ENCODE data around the gene DDX53. TPM values are rescaled to one million over a fixed set of nuclear protein-coding genes. Genes with fewer than 3 reads are reported as not detected.

Gene DDX53
- total and polyA plus RNA-seq, 2 donors (not counting 1 experiment from before 2014, with no cell fraction given): not detected

DNA sequence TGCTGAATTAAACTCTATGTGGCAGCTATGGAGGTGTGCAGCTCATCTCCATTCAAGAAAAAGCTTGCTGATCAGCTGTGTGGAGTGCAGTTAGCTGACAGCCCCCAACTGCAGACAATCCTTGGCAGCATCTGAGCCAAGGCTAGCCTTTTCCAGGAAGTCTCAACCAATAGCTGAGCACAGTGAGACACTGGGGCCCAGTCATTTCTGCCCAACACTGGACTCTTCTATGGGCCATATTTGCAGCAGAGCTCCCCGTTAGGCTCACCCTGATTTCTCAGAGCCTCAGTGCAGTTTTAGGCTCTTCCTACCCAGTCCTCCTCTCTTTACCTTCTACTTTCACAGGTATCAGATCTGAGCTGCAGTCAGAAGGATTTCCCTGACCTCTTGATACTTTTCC is 12.9 kb downstream of the DDX53 start:
- intact Hi-C loops (cut with micrococcal nuclease): no loop called here
- Histone ChIP-seq H3K4me3 (ENCODE audit: control extremely low read depth in 1 of 5, extremely low read depth in 1 of 5, insufficient read depth in 1 of 5, low read depth in 2 of 5, low read length in 4 of 5) (no peak overlapping the region), H3K27ac (ENCODE audit: low read length in 2 of 2) (no peak overlapping the region), H3K9me3 (ENCODE audit: control extremely low read depth in 1 of 3, control insufficient read depth in 2 of 3, insufficient read depth in 1 of 3, low read length in 2 of 3) (no peaks in the 10 kb centered on the region), H3K9ac (ENCODE audit: low read length) (no peak overlapping the region), H3K4me2 (replicated peaks; ENCODE audit: low read depth, low read length, poor library complexity, severe bottlenecking) (no peak overlapping the region), H3K36me3 (replicated peaks in 1 of 2; ENCODE audit: control extremely low read depth in 1 of 2, control insufficient read depth in 1 of 2, extremely low read depth in 1 of 2, insufficient read depth in 2 of 2, low read length in 1 of 2) (no peaks in the 10 kb centered on the region), H4K20me1 (ENCODE audit: control insufficient read depth, insufficient read depth, low read length, poor library complexity, severe bottlenecking) (no peaks in the 10 kb centered on the region), H3K4me1 (ENCODE audit: control insufficient read depth in 2 of 2, insufficient read depth in 2 of 2, low read length in 2 of 2) (no peaks in the 10 kb centered on the region), H3K79me2 (ENCODE audit: control insufficient read depth, insufficient read depth, low read length) (no peaks in the 10 kb centered on the region), H3K27me3 (replicated peaks in 1 of 4; ENCODE audit: control extremely low read depth in 1 of 4, control insufficient read depth in 3 of 4, insufficient read depth in 4 of 4, low read length in 3 of 4) (no peaks in the 10 kb centered on the region), H2AFZ (ENCODE audit: insufficient read depth, low read depth, low read length, poor library complexity, severe bottlenecking) (no peak overlapping the region)
- Mint-ChIP-seq H3K27ac (no peak overlapping the region), H3K9me3 (ENCODE audit: insufficient read depth) (no peaks in the 10 kb centered on the region), H3K4me3 (no peak overlapping the region), H3K27me3 (no peaks in the 10 kb centered on the region), H3K4me1 (no peaks in the 10 kb centered on the region)
- no peak for DNase-seq
- POLR2A ChIA-PET: no interaction called here
- no peak for ATAC-seq (ENCODE audit: low read depth)
- CTCF ChIA-PET: no interaction called here
- no peak for TF ChIP-seq EZH2 (IDR thresholded peaks at IDR 0.05; ENCODE audit: borderline replicate concordance, insufficient read depth, low read depth, low read length, poor library complexity, severe bottlenecking)
- TF ChIP-seq, protein P1, sequence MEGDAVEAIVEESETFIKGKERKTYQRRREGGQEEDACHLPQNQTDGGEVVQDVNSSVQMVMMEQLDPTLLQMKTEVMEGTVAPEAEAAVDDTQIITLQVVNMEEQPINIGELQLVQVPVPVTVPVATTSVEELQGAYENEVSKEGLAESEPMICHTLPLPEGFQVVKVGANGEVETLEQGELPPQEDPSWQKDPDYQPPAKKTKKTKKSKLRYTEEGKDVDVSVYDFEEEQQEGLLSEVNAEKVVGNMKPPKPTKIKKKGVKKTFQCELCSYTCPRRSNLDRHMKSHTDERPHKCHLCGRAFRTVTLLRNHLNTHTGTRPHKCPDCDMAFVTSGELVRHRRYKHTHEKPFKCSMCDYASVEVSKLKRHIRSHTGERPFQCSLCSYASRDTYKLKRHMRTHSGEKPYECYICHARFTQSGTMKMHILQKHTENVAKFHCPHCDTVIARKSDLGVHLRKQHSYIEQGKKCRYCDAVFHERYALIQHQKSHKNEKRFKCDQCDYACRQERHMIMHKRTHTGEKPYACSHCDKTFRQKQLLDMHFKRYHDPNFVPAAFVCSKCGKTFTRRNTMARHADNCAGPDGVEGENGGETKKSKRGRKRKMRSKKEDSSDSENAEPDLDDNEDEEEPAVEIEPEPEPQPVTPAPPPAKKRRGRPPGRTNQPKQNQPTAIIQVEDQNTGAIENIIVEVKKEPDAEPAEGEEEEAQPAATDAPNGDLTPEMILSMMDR (IDR thresholded peaks at IDR 0.05): no peak
- 67% methylated on average over 1 of the region's 1 CpG for WGBS (ENCODE audit: insufficient coverage)

DNA sequence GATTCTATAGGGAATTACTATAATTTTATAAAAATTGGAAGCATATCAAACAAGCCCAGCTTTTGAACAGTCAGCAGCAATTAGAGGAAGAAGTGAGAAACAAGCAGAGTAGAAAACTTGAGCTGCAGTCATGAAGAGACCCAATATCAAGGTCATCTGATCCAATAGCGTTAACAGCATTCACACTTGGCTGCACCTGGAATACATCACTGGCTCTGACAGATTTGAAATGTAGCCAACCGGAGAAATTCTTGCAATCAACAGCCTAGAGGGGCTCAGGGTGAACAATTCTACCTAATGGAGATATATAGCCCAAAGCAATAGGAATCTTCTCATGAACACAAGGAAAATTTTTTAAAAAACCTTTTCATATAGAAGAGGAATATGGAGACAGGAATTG is 13.6 kb downstream of the DDX53 start:
- Mint-ChIP-seq H3K9me3 (ENCODE audit: insufficient read depth) (no peaks in the 10 kb centered on the region), H3K4me1 (no peaks in the 10 kb centered on the region), H3K27ac (no peak overlapping the region), H3K27me3 (no peaks in the 10 kb centered on the region), H3K4me3 (no peak overlapping the region)
- ChIA-PET CTCF (no interaction called here), POLR2A (no interaction called here)
- Histone ChIP-seq H3K4me2 (replicated peaks; ENCODE audit: low read depth, low read length, poor library complexity, severe bottlenecking) (no peak overlapping the region), H3K4me1 (ENCODE audit: control insufficient read depth in 2 of 2, insufficient read depth in 2 of 2, low read length in 2 of 2) (no peaks in the 10 kb centered on the region), H3K36me3 (replicated peaks in 1 of 2; ENCODE audit: control extremely low read depth in 1 of 2, control insufficient read depth in 1 of 2, extremely low read depth in 1 of 2, insufficient read depth in 2 of 2, low read length in 1 of 2) (no peaks in the 10 kb centered on the region), H2AFZ (ENCODE audit: insufficient read depth, low read depth, low read length, poor library complexity, severe bottlenecking) (no peak overlapping the region), H3K27me3 (replicated peaks in 1 of 4; ENCODE audit: control extremely low read depth in 1 of 4, control insufficient read depth in 3 of 4, insufficient read depth in 4 of 4, low read length in 3 of 4) (no peaks in the 10 kb centered on the region), H3K79me2 (ENCODE audit: control insufficient read depth, insufficient read depth, low read length) (no peaks in the 10 kb centered on the region), H3K9me3 (ENCODE audit: control extremely low read depth in 1 of 3, control insufficient read depth in 2 of 3, insufficient read depth in 1 of 3, low read length in 2 of 3) (no peaks in the 10 kb centered on the region), H3K4me3 (ENCODE audit: control extremely low read depth in 1 of 5, extremely low read depth in 1 of 5, insufficient read depth in 1 of 5, low read depth in 2 of 5, low read length in 4 of 5) (no peak overlapping the region), H3K9ac (ENCODE audit: low read length) (no peak overlapping the region), H4K20me1 (ENCODE audit: control insufficient read depth, insufficient read depth, low read length, poor library complexity, severe bottlenecking) (no peaks in the 10 kb centered on the region), H3K27ac (ENCODE audit: low read length in 2 of 2) (no peak overlapping the region)
- no peak for ATAC-seq (ENCODE audit: low read depth)
- TF ChIP-seq, protein P1 (IDR thresholded peaks at IDR 0.05): no peak
- no peak for TF ChIP-seq EZH2 (IDR thresholded peaks at IDR 0.05; ENCODE audit: borderline replicate concordance, insufficient read depth, low read depth, low read length, poor library complexity, severe bottlenecking)
- DNase-seq: no peak
- intact Hi-C loops (cut with micrococcal nuclease): no loop called here
- 80% methylated on average over 1 of the region's 2 CpGs for WGBS (ENCODE audit: insufficient coverage)

Data from B cell (primary cell).